NCI-H2081 treated with DMSO at 0.1 percent for 48 hours (cell line): Measurements from ENCODE around the gene KRTAP4-3.
"Not testable (repeated sequence)": the region's sequence is repeated elsewhere in the genome, so short reads cannot be mapped to it uniquely, and the experiment has no call there.

Experiments used
- DNase-seq: peaks from one replicate; lab custom pipeline; 2025; lab: John Stamatoyannopoulos, UW

KRTAP4-3 gene

DNA sequence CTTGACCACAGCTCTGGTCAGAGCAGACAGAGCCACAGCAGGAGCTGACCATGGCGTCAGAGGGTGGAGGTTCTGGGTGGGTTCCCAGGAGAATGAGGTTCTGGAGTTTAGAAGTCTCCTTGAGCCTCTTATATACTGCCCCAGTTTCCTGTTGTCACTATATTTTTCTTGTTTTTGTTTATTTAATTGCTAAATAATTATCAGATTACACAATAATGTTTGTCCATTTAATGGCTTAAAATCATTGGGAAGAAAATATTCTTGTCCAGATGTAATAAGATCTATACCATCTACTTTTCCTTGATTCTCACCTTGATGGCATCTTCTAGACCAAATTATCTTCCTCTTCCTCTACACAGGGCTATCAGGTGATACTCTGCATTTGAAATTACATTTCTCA is at the start of gene KRTAP4-3:
Gene KRTAP4-3, minus strand, starts transcription at position 101 of the 400 bp plus-strand sequence. Its CDS starts 49 bp downstream, at position 52.
- no peak for DNase-seq

DNA sequence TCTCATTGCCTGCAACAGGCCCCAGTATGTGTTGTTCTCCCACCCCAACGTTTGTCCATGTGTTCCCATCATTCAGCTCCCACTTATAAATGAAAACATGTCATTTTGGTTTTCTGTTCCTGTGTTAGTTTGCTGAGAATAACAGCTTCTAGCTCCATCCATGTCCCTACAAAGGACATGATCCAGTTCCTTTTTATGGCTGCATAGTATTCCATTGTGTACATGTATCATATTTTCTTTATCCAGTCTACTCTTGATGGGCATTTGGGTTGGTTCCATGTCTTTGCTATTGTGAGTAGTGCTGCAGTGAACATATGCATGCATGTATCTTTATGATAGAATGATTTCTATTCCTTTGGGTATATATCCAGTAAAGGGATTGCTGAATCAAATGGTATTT is 47.7 kb upstream of the KRTAP4-3 start:
- DNase-seq = no peak

DNA sequence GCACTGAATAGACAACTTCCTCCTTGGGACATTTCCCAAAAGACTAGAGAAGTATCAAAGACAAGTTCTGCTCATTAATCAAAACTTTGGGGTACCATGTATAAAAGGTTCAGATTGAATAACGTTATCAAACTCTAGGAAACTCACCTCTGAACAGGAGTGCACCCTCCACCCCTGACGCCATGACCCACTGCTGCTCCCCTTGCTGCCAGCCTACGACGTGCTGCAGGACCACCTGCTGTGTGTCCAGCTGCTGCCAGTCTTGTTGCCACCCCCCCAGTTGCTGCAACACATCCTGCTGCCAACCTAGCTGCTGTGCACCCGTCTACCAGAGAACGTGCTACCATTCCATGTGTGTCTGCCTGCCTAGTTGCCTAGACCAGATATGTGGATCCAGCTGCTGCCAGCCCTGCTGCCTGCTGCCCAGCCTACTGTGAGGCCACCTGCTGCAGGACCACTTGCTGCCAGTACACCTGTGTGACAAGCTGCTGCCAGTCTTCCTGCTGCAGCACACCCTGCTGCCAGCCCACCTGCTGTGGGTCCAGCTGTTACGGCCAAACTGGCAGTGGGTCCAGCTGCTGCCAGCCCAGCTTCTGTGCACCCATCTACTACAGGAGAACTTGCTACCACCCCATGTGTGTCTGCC is 44.6 kb upstream of the KRTAP4-3 start:
- DNase-seq = no peak

DNA sequence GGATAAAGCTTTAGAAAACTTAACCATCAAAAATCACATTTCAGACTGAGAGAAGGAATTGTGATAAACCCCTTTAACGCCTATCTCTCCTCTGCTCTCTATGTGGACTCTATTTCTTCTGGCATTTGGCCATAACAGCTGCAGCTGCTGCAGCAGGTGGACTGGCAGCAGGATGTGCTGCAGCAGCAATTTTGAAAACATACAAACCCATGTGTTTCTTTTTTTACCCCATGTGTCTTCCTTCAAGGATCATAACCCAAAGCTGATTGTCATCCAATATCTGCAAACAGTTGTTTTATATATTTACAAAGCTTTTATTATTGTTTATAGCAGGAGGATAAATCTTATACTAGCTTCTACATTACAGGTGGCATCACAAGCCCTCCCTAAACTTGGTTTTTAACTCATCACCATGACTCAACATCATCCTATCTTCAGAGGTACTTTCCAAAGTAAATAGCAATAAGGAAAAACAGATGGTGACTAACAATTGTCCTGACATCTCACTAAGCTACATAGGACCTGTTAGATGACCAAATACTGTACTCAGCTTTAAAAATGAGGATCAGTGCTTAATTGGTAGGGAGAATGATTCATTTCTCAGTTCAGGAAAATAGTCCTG is 43.9 kb upstream of the KRTAP4-3 start:
- no peak for DNase-seq

DNA sequence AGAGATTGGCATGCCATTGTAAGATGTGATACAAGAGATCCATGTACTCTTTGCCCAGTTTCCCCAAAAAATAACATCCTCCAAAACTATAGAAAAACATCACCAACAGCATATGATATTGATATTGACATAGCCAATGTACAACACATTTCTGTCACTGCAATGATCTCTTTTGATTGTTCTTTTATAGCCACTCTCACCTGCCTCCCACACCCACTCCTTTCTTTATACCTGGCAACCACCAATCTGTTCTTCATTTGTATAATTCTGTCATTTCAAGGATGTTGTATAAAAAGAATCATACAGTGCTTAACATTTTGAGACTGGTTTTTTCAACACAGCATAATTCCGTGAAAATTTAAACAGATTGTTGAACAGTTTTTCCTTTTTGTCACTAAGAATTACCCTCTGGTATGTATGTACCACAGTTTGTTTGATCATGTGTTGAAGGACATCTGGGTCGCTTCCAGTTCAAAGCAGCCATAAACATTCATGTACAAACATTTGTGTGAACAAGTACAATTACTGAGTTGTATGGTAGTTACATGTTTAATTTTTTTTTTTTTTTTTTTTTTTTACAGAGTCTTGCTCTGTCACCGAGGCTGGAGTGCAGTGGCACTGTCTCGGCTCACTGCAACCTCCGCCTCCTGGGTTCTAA is 31.5 kb upstream of the KRTAP4-3 start:
- no peak for DNase-seq

DNA sequence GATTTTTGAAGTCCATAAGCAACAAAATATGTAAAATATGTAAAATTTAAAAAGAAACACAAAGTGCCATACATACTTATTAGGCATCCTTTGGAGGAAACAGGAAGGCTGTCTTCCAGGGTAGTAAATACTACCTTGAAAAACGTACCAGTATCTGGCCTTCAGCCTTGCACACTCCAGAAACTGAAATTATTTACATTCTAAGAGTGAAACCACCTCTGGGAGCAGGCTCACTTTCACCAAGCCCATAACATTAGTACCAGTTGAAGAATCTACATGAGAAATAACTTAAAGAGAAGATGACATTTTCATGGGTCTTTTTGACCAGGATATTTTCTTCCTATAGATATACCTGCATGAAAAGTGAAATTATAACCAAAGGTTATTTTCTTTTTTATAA is 28.0 kb upstream of the KRTAP4-3 start:
- no peak for DNase-seq

DNA sequence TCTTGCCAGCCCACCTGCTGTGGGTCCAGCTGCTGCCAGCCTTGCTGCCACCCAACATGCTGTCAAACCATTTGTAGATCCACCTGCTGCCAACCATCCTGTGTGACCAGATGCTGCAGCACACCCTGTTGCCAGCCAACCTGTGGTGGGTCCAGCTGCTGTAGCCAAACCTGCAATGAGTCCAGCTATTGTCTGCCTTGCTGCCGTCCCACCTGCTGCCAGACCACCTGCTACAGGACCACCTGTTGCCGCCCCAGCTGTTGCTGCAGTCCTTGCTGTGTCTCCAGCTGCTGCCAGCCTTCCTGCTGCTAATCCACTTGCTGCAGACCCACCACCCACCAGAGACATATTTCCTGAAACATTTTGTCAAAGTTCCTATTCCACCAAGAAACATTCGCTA is 22.3 kb upstream of the KRTAP4-3 start:
- no peak for DNase-seq

DNA sequence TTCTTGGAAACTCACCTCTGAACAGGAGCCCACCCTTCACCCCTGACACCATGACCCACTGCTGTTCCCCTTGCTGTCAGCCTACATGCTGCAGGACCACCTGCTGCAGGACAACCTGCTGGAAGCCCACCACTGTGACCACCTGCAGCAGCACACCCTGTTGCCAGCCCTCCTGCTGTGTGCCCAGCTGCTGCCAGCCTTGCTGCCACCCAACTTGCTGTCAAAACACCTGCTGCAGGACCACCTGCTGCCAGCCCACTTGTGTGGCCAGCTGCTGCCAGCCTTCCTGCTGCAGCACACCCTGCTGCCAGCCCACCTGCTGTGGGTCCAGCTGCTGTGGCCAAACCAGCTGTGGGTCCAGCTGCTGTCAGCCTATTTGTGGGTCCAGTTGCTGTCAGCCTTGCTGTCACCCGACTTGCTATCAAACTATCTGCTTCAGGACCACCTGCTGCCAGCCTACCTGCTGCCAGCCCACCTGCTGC is 21.9 kb upstream of the KRTAP4-3 start, which contains the start of gene KRTAP9-1:
Gene KRTAP9-1, plus strand, starts transcription at position 51 of the 482 bp plus-strand sequence. Its CDS starts 0 bp downstream, at position 51.
- DNase-seq = not testable (repeated sequence)

DNA sequence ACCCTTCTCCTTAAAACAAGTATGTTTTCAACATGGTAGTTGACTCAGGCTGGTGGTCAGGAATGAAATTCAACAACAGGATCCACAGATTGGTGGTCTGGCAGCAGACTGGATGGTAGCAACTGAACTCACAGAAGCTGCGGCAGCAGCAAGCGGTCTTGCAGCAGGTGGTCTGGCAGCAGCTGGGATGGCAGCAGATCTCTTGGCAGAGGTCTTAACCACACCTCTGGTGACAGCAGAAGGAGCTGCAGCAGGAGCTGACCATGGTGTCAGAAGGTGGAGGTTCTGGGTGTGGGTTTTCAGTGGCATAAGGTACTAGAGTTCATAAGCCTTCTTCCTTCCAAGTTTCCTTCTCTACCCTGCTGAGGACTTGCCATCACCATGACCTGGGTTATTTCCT is 18.9 kb upstream of the KRTAP4-3 start:
- DNase-seq = no peak

DNA sequence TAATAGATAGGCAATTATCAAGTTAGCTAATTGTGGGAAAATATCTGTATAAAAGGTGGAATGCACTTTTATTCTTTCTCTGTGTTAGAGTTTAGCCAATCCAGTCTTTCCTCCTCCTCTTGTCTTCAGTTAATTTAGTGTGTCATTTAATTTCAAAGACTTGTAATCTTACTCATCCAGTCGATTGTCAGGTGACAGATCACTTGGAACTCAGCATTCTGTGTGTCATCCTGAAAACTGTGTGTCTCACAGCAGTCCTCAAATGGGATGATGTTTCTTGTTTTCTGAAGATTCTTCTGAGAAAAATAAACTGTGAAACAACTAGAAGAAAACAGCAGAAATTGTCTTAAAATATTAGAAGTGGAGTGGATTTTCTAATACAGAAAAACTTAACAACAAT is 17.0 kb upstream of the KRTAP4-3 start:
- DNase-seq = no peak

DNA sequence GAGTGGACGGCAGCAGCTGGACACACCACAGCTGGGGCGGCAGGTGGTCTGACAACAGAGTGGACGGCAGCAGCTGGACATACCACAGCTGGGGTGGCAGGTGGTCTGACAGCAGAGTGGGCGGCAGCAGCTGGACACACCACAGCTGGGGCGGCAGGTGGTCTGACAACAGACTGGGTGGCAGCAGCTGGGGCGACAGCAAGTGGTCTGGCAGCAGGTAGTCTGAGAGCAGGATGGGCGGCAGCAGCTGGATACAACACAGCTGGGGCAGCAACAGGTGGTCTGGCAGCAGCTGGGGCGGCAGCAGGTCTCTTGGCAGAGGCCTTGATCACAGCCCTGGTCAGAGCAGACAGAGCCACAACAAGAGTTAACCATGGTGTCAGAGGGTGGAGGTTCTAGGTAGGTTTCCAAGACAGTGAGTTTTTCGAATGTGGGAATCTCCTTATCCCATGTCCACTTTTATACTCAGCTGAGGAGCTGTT is 16.5 kb upstream of the KRTAP4-3 start, which contains the start of gene KRTAP4-1:
Gene KRTAP4-1, minus strand, starts transcription at position 432 of the 482 bp plus-strand sequence. Its CDS starts 57 bp downstream, at position 375.
- DNase-seq = no peak

DNA sequence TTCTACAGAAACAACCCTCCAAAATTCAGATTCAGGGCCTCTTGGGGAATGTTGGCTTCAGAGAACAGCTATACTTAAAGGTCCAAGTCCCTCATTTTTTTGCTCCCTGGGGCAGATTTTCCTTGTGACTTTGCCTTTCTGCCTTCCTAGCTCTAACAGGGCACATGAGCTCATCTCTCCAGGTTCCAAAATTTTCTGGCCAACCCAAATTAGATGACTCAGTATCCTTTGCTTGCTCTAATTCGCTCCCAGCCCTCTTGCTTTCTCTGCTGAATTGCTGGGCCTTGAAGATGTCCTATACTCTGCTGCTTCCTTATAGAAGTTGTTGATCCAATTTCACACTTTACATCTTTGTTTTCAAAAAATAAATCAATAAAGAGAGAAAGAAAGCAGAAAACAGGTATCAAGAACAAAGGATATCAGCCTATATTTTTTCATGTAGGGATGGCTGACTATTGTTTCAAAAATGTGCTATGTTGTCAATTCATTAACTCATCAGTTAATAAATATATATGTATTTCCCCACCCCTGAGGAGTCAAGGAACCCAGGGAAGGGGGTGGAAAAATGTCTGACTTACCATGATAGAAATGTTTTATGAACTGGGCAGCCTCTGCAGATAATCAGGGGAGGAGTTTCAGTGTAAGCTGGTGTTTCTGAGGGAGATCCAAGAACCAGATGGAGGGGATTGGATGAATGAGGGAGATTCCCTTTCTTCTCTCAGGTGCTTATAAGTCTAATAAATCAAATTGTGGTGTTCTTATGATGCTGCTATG is 11.0 kb upstream of the KRTAP4-3 start:
- no peak for DNase-seq

DNA sequence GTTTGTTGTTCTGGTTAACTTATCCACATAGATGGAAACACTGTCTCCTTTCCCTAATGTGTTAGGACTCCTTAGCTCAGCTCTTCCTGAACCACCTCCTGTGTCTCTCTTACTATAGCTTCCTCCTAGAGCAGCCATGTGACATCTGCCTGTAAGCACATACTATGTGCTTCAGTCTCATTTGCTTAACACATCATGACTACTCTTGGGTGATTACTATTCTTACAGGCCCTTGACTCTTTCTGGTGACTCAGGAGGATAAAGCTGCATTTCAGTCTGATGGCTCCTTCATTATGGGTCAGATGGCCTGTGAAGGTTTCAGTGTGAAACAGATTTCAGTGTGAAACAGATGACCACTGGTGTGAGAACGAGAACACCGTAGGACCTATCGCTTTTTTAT is 10.3 kb upstream of the KRTAP4-3 start:
- DNase-seq = no peak

DNA sequence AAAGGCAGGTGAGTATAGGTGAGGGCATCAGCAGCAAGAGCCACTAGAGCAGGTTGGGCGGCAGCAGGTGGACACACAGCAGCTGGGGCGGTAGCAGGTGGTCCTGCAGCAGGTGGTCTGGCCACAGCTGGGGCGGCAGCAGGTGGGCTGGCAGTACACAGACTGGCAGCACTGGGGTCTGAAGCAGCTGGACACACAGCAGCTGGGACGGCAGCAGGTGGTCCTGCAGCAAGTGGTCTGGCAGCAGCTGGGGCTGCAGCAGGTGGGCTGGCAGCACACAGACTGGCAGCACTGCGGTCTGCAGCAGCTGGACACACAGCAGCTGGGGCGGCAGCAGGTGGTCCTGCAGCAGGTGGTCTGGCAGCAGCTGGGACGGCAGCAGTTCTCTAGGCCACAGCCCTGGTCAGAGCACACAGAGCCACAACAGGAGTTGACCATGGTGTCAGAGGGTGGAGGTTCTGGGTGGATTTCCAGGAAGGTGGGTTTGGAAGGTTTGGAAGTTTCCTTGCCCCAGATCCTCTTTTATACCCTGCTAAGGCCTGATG is 9.8 kb upstream of the KRTAP4-3 start, which contains the start of gene KRTAP4-2:
Gene KRTAP4-2, minus strand, starts transcription at position 495 of the 545 bp plus-strand sequence. Its CDS starts 57 bp downstream, at position 438.
- DNase-seq = no peak

DNA sequence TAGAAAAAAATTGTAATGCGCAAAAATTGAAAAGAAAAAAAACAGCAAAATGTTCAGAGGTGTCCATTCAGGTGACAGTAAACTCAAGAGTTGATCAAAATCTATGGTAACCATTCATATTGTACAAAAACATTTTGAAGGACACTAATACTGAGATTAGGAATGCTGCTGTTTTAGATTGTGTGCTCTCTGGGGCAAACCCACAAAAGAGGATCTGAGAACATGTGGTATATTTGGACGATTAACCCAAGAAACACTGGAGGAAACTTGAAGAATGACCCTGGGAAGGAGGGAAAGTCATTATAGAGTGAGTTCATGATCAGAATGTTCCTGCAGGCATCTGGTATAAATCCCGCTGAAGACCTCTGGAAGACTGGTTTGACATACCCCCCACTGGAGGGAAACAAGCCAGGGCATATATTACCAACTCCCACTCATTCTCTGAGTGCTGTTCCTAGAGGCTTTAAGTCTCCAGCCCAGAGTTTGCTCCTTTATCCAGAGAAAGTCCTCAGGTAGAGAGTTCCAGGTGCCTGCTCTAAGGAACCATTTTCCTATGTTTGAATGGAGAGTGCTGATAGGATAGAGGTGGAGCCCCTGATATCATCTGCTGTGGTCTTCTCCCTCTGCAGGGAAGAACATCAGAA is 8.8 kb upstream of the KRTAP4-3 start:
- DNase-seq = no peak

DNA sequence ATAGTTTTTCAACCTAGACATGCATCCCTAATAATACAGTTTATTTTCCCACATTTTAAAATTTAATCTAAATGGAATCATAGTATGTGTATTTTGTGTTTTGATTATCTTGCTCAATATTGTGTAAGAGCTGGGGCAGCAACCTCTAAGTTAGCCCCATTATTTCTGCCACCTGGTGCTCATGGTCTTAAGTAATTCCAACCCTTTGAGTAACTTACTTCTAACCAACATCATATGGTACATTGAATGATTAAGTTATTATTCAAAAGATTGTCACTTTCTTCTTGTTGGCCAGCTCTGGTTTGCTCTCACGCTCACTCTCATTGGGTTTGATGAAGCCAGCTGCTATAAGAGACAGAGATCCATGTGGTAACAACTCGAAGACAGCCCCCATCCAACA is 3.9 kb upstream of the KRTAP4-3 start:
- DNase-seq = no peak

DNA sequence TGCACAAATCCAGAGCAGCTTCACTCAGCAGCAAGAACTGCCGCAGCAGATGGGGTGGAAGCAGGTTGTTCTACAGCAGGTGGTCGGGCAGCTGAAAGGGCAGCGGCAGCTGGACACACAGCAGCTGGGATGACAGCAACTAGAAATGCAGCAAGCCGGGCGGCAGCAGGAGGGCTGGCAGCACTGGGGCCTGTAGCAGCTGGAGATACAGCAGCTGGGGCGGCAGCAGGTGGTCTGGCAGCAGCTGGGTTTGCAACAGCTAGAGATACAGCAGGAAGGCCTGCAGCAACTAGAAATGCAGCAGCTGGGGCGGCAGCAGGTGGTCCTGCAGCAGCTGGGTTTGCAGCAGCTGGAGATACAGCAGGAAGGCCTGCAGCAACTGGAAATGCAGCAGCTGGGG is 460 bp downstream of the KRTAP4-3 start:
- no peak for DNase-seq

DNA sequence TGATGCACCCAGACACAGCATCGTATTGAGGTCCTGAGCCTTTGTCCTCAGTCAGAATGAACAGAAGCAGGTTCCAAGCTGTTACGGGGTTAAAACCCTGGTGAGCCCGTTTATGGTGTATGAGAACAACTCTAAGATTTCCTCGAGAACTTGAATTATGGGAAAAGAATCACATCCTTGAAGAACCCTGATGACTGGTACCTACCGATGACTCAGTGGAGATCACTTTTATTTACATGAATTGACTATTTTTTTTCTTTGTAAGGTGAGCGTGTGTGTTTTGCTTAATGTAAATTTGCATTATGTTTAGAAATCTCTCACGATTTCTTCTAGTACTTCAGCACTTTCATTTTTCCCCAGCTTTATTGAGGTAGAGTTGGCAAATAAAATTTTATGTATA is 4.2 kb downstream of the KRTAP4-3 start:
- no peak for DNase-seq

DNA sequence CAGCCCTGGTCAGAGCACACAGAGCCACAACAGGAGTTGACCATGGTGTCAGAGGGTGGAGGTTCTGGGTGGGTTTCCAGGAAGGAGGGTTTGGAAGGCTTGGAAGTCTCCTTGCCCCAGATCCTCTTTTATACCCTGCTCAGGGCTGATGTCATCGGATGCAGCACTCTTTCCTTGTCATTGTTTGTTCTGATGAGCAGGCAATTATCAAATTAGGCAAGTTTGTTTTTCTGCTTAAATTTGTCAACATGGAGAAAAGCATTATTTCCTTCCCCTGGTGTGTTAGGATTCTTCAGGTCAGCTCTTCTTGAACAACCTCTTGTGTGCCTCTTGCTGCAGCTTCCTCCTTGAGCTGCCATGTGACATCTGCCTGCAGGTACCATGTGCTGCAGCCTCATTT is 7.4 kb downstream of the KRTAP4-3 start, which contains the start of gene KRTAP4-4:
Gene KRTAP4-4, minus strand, starts transcription at position 101 of the 400 bp plus-strand sequence. Its CDS starts 57 bp downstream, at position 44.
- no peak for DNase-seq

DNA sequence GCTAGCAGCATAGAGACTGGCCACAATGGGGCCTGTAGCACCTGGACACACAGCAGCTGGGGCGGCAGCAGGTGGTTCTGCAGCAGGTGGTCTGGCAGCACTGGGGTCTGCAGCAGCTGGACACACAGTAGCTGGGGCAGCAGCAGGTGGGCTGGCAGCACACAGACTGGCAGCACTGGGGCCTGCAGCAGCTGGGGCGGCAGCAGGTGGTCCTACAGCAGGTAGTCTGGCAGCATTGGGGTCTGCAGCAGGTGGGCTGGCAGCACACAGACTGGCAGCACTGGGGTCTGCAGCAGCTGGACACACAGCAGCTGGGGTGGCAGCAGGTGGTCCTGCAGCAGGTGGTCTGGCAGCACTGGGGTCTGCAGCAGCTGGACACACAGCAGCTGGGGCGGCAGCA is 7.8 kb downstream of the KRTAP4-3 start:
- DNase-seq = not testable (repeated sequence)

DNA sequence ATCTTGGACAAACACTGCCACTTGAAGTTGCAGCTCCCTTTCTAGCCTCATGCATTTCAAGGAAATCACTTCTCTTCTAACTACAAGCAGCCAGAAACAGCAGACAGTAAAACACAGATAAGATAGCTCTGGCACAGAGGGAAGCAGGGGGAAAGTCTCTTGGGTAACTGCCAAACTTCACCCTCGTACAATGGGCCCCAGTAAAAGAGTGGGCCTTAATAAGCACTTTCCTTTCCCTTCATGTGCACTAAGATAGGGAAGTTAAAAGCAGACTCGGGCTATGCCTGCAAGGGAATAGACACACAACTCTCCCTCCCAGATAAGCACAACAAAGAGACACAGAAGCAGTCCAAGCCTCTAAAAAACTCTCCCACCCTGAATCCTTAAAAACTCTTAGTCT is 14.2 kb downstream of the KRTAP4-3 start:
- DNase-seq = no peak
